Large intestine (tissue), 3 donors: ENCODE measurements around the gene TMEM145. TPM values are rescaled to one million over a fixed set of nuclear protein-coding genes. Genes with fewer than 3 reads are reported as not detected.

Experiments used
- DNase-seq, 2 donors: peaks; one replicate each; pipeline versions ENCODE4 v3.0.0 to v3.0.0-alpha.2; 2013
- H3K27ac ChIP-seq: one replicate; pipeline ENCODE4 v1.5.1; 2013; ENCODE audit warnings: low read length
- H3K27me3 ChIP-seq: 2 replicates; pipeline ENCODE4 v1.6.1; 2013; ENCODE audit warnings: low read length; ENCODE audit not compliant: control insufficient read depth, insufficient read depth
- H3K36me3 ChIP-seq: 2 replicates; pipeline ENCODE4 v1.6.1; 2013; ENCODE audit warnings: low read length; ENCODE audit not compliant: control insufficient read depth, insufficient read depth
- H3K4me1 ChIP-seq: one replicate; pipeline ENCODE4 v1.6.1; 2013; ENCODE audit warnings: low read length; ENCODE audit not compliant: control insufficient read depth, insufficient read depth
- H3K4me3 ChIP-seq: one replicate; pipeline ENCODE4 v1.5.1; 2013; ENCODE audit warnings: low read length
- H3K9me3 ChIP-seq: one replicate; pipeline ENCODE4 v1.6.1; 2013; ENCODE audit warnings: mild to moderate bottlenecking, low read depth, low read length, moderate library complexity; ENCODE audit not compliant: control insufficient read depth
- WGBS: methylation state at CpG from one replicate; pipeline ENCODE4 v1.1.5; 2013; ENCODE audit warnings: low lambda C conversion rate; ENCODE audit not compliant: insufficient coverage; 5-methylcytosine and 5-hydroxymethylcytosine counted together
- polyA plus RNA-seq: library from polyadenylated mRNA; unstranded; fragments of 120-200 nt; gene quantifications from one replicate; pipeline ENCODE4 v1.2.1, GENCODE V29; 2013

Gene TMEM145
- polyA plus RNA-seq, 1 donor, result 3.3 TPM

DNA sequence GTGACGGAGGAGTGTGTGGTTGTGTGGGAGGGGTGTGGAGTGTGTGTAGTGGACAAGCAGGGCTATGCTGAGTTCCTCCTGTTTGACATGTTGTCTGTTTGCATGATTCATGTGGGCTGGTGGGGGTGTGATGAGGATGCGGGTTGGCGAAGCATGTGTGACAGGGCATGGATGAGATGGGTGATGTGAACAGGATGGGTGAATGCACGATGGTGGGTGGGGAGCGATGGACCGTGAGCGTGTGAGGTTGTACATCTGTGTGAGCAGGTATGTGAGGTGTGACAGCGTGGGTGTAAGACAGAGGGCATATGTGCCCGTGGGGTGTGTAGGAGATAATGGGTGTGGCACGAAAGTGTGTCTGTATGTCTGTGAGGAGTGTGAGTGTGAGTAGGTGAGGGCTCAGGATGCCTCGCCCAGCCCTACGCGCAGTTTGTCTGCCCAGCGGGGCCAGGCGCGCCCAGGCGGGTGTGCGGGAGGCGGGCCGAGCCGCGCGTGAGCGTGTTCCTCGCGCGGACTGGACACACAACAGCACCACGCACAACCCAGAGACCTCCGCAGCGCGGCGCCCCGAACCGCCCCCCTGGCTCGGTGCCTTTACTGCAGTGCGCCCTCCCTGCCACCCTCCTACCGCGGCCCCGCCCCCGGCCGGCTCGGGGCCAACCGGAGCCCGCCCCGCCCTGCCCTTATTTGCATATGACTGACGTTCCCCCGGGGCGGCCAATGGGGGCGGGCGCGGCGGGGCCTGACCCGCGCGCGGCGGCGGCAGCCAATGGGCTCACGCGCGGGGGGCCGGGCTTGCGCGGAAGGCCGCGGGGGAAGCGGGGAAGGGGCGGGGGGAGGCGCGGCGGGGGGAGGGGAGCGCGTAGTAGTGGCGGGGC is 29.7 kb upstream of the TMEM145 start:
- DNase-seq, result peak; percentile 96 to 98
- Histone ChIP-seq H3K4me3 (peak overlapping the region; percentile 40), H3K4me1 (peaks cover 51% of the 10 kb centered on the region), H3K36me3 (peaks cover 18% of the 10 kb centered on the region), H3K27me3 (no peaks in the 10 kb centered on the region), H3K27ac (peak overlapping the region; percentile 92), H3K9me3 (no peaks in the 10 kb centered on the region)
- WGBS, result 27% methylated on average over 3 of the region's 74 CpGs

GRCh38 chr19:42284066-42284501 is 29.0 kb upstream of the TMEM145 start:
- Histone ChIP-seq H3K27ac (no peak overlapping the region), H3K36me3 (peaks cover 25% of the 10 kb centered on the region), H3K4me3 (no peak overlapping the region), H3K4me1 (peaks cover 45% of the 10 kb centered on the region), H3K27me3 (no peaks in the 10 kb centered on the region), H3K9me3 (no peaks in the 10 kb centered on the region)
- no CpG with 5 or more reads among the region's 76 CpGs for WGBS
- peak; percentile 65 to 89 for DNase-seq

GRCh38 chr19:42284591-42285341 is 28.3 kb upstream of the TMEM145 start:
- peak in 1 of 2 donors; percentile 25 for DNase-seq
- Histone ChIP-seq H3K36me3 (peaks cover 32% of the 10 kb centered on the region), H3K9me3 (no peaks in the 10 kb centered on the region), H3K4me3 (peak overlapping the region; percentile 73), H3K4me1 (peaks cover 39% of the 10 kb centered on the region), H3K27ac (peak overlapping the region; percentile 49), H3K27me3 (no peaks in the 10 kb centered on the region)
- 2% methylated on average over 7 of the region's 41 CpGs for WGBS

GRCh38 chr19:42285541-42285941 is 27.6 kb upstream of the TMEM145 start:
- Histone ChIP-seq H3K9me3 (no peaks in the 10 kb centered on the region), H3K4me1 (peaks cover 41% of the 10 kb centered on the region), H3K36me3 (peaks cover 39% of the 10 kb centered on the region), H3K27me3 (no peaks in the 10 kb centered on the region), H3K27ac (no peak overlapping the region), H3K4me3 (peak overlapping the region; percentile 73)
- no CpG with 5 or more reads among the region's 5 CpGs for WGBS
- no peak for DNase-seq

- H3K36me3 ChIP-seq, result peaks cover 44% of the 10 kb centered on the region
- DNase-seq, result no peak
- H3K4me1 ChIP-seq, result peaks cover 45% of the 10 kb centered on the region
- no peak overlapping the region for H3K4me3 ChIP-seq
- no peaks in the 10 kb centered on the region for H3K9me3 ChIP-seq
- H3K27ac ChIP-seq, result no peak overlapping the region
- H3K27me3 ChIP-seq, result no peaks in the 10 kb centered on the region
- no CpG with 5 or more reads among the region's 6 CpGs for WGBS
Observed at GRCh38 chr19:42285988-42286348, 27.1 kb upstream of the TMEM145 start.

DNA sequence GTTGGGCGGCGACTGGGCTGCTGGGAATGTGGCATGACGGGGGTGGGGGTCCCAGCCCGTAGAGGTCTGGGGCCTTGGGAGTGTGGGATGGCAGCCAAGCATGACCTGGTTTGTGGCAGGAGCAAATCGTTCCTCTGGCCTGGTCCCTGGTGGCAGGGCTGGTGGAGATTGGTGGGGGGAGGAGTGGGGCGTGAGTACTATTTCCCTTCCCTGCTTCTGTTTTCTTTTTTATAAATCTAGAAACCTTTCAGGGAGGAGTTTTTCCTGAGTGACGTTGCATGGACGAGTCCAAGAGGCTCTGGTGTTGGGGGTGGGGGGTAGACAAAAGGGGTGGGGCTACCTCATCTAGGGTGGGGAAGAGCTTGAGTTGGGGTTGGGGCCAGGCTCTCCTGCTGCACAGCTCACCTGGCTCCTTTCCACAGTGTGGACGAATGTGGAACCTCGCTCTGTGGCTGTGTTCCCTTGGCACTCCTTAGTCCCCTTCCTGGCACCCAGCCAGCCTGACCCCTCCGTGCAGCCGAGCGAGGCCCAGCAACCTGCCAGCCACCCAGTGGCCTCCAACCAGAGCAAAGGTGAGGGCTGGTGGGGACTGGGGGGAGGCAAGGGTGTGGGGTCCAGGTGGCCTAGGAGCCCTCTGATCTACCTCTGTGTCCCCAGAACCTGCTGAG is 26.6 kb upstream of the TMEM145 start:
- no peaks in the 10 kb centered on the region for H3K9me3 ChIP-seq
- peaks cover 46% of the 10 kb centered on the region for H3K4me1 ChIP-seq
- no peaks in the 10 kb centered on the region for H3K27me3 ChIP-seq
- H3K27ac ChIP-seq, result no peak overlapping the region
- H3K36me3 ChIP-seq, result peaks cover 49% of the 10 kb centered on the region
- WGBS, result no CpG with 5 or more reads among the region's 13 CpGs
- DNase-seq, result no peak
- no peak overlapping the region for H3K4me3 ChIP-seq

- no peak for DNase-seq
- no peaks in the 10 kb centered on the region for H3K9me3 ChIP-seq
- H3K4me3 ChIP-seq, result no peak overlapping the region
- peaks cover 46% of the 10 kb centered on the region for H3K4me1 ChIP-seq
- no peak overlapping the region for H3K27ac ChIP-seq
- H3K27me3 ChIP-seq, result no peaks in the 10 kb centered on the region
- no CpG with 5 or more reads among the region's 30 CpGs for WGBS
- H3K36me3 ChIP-seq, result peaks cover 54% of the 10 kb centered on the region
Observed at GRCh38 chr19:42287017-42287826, 25.9 kb upstream of the TMEM145 start.

DNA sequence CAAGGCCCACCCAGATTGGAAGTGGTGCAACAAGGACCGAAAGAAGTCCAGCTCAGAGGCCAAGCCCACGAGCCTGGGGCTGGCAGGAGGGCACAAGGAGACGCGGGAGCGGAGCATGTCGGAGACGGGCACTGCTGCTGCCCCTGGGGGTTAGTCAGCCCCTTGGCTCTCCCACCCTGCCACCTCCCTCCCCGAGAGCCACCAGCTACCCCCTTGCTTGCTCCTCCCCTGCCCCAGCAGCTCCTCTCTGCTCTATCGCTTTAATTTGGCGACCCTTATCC is 25.3 kb upstream of the TMEM145 start:
- 100% methylated on average over 2 of the region's 10 CpGs for WGBS

GRCh38 chr19:42288387-42288786 is 24.7 kb upstream of the TMEM145 start:
- no peak overlapping the region for H3K27ac ChIP-seq
- no peaks in the 10 kb centered on the region for H3K27me3 ChIP-seq
- no peaks in the 10 kb centered on the region for H3K9me3 ChIP-seq
- DNase-seq, result no peak
- H3K4me1 ChIP-seq, result peaks cover 43% of the 10 kb centered on the region
- H3K4me3 ChIP-seq, result no peak overlapping the region
- no CpG with 5 or more reads among the region's 4 CpGs for WGBS
- H3K36me3 ChIP-seq, result peaks cover 66% of the 10 kb centered on the region

More for the DNA sequence above, 25.3 kb upstream of the TMEM145 start:
- Histone ChIP-seq H3K36me3 (peaks cover 60% of the 10 kb centered on the region), H3K4me3 (no peak overlapping the region), H3K27ac (no peak overlapping the region), H3K9me3 (no peaks in the 10 kb centered on the region), H3K27me3 (no peaks in the 10 kb centered on the region), H3K4me1 (peaks cover 48% of the 10 kb centered on the region)
- no peak for DNase-seq
